HG03575 (cell line): ENCODE results near the gene SLC2A6.

Source experiments
- ATAC-seq: cut with Tn5 transposase; IDR thresholded peaks from one replicate; pipeline ENCODE4 v1.9.1; 2021; ENCODE audit not compliant: unreplicated experiment, insufficient number of reproducible peaks, low FRiP score; ENCODE audit errors: extremely low read depth

Gene SLC2A6

DNA sequence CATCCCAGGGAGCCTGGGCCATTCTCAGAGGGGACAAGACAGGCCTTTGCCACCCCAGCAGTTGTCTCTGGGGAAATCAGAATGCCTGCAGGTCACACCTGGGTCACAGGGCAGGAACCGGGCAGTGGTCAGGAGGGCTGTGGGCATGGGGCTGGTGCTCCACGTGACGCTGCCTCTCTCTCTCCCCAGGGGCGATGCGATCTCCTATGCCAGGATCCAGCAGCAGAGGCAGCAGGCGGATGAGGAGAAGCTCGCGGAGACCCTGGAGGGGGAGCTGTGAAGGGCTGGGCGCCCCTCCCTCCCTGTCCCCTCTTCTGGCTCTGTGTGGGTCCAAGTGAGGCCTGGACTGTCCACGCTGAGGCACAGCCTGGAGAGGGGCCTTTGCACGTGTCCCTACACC, 10.5 kb downstream of the SLC2A6 start:
- ATAC-seq, result no peak

GRCh38 chr9:133467101-133467500, 11.8 kb downstream of the SLC2A6 start:
- ATAC-seq, result no peak

- ATAC-seq, result no peak
Observed at GRCh38 chr9:133465984-133466383, 12.9 kb downstream of the SLC2A6 start.

DNA sequence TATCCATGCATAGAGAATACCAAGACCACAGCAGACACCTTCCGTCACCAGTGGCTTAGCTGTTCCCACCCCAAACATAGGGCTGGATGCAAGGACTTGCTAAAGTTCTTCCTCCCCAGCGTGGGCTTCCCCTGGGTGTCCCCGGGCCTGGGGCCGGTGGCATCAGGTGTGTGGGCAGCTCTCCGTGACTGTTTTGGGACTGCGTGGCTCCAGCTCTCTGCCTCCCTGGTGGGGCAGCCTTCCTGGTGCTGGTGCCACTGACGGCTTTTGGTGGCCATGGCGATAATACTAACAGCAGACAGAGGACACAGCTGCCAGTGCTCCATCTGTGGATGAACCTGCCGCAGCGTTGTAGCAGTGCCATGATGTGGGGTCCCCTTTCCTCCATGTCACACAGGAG, 14.3 kb downstream of the SLC2A6 start:
- ATAC-seq, result no peak

DNA sequence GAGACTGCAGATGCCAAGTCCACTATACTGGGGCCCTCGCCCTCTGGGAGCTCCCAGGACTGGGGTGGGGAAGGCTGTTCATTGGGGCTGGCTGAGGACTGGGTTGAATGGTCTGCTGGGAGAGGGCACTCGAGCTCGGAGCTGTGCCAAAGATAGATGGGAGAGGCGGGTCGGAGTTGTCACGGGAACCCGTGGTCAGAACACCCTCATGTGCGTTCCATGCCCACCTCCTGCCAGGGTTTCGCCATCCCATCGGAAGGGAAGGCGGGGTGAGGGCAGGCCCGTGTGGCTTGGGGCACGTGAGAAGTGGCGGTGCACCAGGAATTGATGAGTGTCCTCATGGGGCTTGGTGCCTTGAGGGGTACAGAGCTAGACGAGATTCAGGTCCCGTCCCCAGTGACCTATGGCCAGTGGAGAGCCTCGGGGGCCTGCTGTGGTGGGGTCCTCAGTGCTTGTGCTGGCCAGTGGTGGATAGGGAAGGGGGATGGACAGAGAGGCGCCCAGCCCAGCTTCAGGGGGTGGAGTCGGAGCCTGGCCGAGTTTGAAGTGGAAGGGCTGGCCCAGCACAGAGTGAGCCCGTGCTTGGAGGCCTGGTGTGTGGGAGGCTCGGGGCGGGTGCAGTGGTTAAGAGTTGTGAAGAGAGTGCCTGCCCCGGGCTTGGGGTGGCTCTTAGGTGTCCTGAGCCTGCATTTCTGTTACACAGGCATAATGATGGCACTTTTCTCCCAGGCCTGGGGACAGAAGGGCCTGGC, 14.9 kb downstream of the SLC2A6 start:
- ATAC-seq, result no peak

GRCh38 chr9:133463234-133463863, 15.6 kb downstream of the SLC2A6 start:
- ATAC-seq, result no peak

DNA sequence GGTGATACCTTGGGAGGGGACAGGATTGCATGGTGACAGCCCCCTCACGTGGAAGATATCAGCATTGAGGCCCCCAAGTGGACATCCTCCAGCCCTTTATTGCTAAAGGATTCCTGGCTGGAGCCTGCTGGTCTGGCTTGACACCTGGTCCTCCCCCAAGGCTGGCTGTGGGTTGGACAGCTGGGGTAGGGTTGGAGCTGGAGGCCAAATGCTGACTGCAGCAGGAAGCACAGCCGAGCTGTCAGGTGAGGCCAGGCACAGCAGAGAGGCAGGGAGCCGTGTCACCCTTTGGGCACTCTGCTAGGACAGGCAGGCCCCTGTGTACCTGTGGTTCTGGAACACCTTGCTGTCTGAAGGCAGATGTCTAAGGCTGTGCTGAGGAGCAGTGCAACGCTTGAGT, 16.9 kb downstream of the SLC2A6 start:
- ATAC-seq, result no peak

DNA sequence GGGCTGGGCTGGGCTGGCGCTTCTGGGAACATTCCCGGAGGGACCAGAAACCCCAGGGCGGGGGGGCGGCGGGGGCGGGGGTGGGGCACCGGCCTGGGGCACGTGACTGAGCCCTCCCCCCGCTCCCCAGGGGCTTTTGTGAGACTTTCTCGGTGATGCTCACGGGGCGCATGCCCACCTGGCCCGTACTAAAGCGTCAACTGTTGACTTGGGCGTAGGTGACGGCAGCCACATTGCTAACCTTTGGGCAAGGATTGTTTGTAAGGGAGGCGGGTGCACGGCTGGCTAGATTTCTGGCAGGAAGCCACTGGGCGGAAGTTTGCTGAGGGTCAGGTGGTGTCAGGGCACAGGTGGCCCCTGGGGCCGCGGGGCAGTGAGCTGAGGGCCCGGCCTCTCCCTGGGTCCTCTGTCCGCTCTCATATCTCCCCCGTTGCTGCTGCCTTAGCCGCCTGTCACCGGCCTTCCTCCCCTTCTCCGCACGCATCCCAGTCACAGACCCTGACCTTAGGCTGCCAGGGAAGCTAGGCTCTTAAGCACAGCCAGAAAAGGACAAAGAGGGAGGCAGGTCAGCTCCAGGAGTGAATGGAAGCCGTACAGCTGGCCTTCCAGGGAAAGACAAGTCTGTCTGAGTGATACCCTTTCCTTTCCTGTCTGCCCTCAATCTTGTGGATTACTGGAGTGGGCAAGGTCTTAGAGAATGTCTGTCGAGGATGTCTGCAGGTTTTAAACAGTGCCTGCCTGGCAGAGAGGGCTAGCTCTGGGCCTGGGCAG, 18.3 kb downstream of the SLC2A6 start:
- ATAC-seq, result no peak

GRCh38 chr9:133459476-133460404, 19.2 kb downstream of the SLC2A6 start, which contains the start of gene CACFD1:
CACFD1 (plus strand) TSS chr9:133459978; CDS start chr9:133460067, 89 bp downstream.
- ATAC-seq, result no peak

- ATAC-seq, result no peak
Observed at GRCh38 chr9:133458643-133459312, 20.1 kb downstream of the SLC2A6 start.

DNA sequence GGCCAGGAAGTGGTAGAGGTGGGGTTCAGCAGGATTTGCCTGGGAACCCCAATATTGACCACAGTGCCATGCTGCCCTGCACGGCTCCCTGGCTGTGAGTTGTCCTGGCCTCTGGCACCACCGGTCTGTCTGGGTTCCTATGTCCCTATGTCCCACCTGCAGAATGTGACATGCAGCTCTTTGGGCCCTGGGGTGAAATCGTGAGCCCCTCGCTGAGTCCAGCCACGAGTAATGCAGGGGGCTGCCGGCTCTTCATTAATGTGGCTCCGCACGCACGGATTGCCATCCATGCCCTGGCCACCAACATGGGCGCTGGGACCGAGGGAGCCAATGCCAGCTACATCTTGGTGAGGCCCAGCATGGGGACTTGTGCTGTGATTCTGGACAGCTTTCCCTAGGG, 21.2 kb downstream of the SLC2A6 start:
- no peak for ATAC-seq

- ATAC-seq, result no peak
Observed at GRCh38 chr9:133457233-133457632, 21.7 kb downstream of the SLC2A6 start.

DNA sequence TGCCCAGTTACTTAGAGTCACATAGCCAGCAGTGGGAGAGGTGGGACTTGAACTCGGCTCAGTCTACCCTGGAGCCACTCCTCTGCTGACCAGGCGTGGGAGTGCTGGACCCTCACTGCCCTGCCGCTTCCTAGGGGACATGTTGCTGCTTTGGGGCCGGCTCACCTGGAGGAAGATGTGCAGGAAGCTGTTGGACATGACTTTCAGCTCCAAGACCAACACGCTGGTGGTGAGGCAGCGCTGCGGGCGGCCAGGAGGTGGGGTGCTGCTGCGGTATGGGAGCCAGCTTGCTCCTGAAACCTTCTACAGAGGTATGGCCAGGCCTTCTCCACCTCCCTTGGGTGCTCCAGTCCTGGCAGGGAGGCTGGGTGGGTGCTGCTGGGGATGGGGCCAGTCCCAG, 22.5 kb downstream of the SLC2A6 start:
- no peak for ATAC-seq

DNA sequence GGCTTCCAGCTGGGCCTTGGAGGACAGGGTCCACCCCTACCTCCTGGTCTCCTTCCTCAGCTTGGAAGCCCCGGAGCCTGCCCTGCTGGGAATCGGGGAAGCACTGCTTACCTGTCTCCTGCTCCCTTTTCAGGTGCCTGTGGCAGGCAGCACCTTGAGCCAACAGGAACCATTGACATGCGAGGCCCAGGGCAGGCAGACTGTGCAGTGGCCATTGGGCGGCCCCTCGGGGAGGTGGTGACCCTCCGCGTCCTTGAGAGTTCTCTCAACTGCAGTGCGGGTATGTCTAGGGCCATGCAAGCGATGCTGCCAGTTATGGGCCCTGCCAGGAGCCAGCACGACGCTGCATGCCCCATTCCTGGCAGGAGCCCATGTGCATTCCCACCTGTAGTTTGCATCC, 23.0 kb downstream of the SLC2A6 start:
- no peak for ATAC-seq

GRCh38 chr9:133454943-133455673, 23.8 kb downstream of the SLC2A6 start:
- ATAC-seq, result no peak

DNA sequence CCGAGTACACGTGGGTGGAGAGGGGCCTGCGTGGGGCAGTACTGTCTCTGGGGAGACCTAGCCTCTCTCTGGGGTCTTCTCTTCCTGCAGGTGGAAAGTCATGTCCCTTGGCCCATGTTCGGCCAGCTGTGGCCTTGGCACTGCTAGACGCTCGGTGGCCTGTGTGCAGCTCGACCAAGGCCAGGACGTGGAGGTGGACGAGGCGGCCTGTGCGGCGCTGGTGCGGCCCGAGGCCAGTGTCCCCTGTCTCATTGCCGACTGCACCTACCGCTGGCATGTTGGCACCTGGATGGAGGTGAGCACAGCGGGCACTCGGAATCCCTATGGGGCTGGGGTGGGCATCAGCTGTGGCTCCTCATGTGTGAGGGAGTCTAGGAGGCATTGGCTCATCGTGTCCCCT, 24.6 kb downstream of the SLC2A6 start:
- ATAC-seq, result no peak

- ATAC-seq, result no peak
Observed at GRCh38 chr9:133453651-133454050, 25.2 kb downstream of the SLC2A6 start.

DNA sequence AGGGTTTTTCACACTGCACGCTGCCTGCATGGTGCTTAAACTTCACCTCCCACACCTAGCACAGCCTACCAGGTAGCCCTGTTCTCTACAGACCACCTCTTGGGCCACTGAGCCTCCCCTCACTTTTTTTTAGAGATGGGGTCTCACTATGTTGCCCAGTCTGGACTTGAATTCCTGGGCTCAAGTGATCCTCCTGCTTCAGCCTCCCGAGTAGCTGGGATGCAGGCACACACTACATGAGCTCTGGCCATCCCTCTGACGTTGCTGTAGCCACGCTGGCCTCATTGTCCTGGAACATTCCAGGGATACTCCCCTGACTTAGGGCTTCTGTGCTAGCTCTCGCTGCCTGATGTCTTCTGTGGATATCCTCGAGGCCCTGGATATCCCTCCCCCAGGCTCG, 26.3 kb downstream of the SLC2A6 start:
- no peak for ATAC-seq
